GM21619 (cell line): Measurements from ENCODE around the gene CEP192.
"Not testable (repeated sequence)": the region's sequence is repeated elsewhere in the genome, so short reads cannot be mapped to it uniquely, and the experiment has no call there.

Experiments
- ATAC-seq: cut with Tn5 transposase; IDR thresholded peaks from one replicate; pipeline ENCODE4 v1.9.1; 2021; ENCODE audit not compliant: unreplicated experiment

Gene CEP192, protein sequence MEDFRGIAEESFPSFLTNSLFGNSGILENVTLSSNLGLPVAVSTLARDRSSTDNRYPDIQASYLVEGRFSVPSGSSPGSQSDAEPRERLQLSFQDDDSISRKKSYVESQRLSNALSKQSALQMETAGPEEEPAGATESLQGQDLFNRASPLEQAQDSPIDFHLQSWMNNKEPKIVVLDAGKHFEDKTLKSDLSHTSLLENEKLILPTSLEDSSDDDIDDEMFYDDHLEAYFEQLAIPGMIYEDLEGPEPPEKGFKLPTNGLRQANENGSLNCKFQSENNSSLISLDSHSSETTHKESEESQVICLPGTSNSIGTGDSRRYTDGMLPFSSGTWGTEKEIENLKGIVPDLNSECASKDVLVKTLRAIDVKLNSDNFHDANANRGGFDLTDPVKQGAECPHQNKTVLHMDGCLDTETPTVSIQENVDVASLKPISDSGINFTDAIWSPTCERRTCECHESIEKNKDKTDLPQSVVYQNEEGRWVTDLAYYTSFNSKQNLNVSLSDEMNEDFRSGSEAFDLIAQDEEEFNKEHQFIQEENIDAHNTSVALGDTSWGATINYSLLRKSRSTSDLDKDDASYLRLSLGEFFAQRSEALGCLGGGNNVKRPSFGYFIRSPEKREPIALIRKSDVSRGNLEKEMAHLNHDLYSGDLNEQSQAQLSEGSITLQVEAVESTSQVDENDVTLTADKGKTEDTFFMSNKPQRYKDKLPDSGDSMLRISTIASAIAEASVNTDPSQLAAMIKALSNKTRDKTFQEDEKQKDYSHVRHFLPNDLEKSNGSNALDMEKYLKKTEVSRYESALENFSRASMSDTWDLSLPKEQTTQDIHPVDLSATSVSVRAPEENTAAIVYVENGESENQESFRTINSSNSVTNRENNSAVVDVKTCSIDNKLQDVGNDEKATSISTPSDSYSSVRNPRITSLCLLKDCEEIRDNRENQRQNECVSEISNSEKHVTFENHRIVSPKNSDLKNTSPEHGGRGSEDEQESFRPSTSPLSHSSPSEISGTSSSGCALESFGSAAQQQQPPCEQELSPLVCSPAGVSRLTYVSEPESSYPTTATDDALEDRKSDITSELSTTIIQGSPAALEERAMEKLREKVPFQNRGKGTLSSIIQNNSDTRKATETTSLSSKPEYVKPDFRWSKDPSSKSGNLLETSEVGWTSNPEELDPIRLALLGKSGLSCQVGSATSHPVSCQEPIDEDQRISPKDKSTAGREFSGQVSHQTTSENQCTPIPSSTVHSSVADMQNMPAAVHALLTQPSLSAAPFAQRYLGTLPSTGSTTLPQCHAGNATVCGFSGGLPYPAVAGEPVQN (N-terminal part only)

GRCh38 chr18:12990967-12991820, at the start of gene CEP192:
Gene CEP192, plus strand, starts transcription at chr18:12991362. Its CDS starts 8,063 bp downstream, at chr18:12999425.
- ATAC-seq, result peak; percentile 81

GRCh38 chr18:12943215-12943614, 47.9 kb upstream of the CEP192 start:
- no peak for ATAC-seq

DNA sequence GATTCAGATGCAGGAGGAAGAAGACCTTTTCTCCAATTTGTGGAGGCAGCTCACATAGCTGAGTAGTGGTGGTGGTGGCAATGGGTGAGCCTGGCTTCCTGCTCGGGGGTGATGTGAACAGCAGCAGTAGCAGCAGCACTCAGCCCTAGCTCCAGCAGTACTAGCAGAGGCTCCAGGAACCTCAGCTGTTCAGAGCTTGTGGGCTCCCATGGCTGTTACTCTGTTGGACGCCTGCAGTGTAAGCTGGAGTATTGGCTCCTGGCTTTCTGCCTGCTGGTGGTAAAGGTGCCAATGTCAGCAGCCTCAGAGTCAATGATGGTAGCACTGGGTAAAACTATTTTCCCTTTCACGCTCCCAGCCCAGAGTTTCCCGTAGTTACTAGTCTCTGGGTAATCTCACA, 46.5 kb upstream of the CEP192 start:
- no peak for ATAC-seq

DNA sequence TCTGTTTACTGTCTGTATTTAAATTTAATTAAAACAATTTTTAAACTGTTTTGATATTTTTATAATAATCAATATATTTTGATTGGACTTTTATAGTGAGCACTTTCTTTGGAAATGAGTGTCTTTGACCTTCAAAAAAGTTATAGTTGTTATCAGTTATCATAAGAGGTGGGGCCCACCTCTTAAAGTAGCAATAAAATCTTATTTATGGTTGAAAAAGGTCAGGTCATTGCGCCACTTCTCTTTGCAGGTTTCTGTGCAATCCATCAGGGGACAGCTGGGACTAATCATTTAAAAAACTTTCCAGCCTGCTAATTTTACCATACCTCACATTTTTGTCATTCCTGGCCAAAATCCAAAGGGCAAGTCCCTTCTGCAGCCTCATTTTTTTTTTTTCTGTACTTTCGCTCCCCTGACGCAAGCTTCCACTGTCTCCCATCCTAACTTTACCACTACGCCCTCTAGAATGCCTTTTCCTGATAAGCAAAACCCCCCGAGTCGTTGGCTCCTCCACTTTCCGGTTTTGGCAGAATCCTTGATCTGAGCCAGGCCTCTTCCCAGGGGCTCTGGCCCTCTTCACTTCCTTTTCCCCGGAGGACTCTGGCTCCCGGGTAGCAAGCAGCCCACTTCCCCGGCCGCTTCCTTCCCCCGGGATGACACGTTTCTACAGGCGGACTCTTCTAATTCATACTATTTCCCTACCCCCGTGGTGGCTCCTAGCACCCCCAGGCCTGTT, 44.4 kb upstream of the CEP192 start:
- peak; percentile 2 for ATAC-seq

DNA sequence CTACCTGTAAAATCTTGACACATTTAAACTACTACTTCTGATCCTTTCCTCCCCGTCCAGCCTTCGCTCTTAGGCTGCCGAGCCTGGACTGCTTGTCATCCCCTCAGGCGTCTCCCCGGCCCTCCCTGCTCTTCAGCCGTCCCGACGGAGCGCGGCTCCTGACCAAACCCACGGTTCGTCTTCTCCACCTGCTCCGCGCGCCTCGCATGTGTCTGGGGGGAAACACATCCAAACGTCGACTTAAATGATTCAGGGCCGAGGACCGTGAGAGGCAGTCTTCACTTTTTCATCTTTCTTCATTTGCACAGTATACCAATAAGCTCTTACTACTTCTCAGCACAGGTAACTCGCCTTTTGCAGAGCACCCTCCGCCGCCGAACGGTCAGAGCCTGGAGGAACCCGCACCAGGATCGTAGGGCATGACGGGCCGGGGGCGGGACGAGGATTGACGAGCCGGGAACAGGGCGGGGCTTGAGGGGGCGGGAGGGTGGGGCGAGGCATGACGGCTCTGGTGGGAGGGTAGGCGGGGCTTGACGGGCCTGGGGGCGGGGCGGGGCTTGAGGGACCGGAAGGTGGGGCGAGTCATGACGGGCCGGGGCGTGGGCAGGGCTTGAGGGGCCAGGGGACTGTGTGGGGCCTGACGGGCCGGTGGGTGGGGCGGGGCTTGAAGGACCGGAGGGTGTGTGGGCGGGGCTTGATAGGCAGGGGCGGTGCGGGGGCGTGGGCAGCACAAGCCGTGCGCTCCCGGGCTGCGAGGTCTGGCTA, 43.7 kb upstream of the CEP192 start, which contains the start of gene SEH1L:
TSS of gene SEH1L (plus strand) at position 727 of the 765 bp plus-strand sequence. CDS start 111 bp downstream, outside the sequence.
- ATAC-seq, result peak; percentile 72

- ATAC-seq, result peak; percentile 66
Measured at GRCh38 chr18:12948050-12948804, 42.9 kb upstream of the CEP192 start.

DNA sequence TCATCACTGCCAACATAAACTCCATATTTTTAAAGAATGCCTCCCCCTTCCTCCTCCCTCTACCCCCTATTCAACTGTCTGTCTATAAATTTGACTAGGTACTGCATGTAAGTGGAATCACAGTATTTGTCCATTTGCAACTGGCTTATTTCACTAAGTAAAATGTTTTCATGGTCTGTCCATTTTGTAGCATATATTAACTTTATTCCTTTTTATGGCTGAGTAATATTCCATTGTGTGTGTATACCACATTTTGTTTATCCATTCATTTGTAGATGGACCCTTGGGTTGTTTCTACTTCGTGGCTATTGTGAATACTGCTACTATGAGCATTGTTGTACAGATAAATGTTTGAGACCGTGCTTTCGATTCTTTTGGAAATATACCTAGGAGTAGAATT, 32.7 kb upstream of the CEP192 start:
- no peak for ATAC-seq

DNA sequence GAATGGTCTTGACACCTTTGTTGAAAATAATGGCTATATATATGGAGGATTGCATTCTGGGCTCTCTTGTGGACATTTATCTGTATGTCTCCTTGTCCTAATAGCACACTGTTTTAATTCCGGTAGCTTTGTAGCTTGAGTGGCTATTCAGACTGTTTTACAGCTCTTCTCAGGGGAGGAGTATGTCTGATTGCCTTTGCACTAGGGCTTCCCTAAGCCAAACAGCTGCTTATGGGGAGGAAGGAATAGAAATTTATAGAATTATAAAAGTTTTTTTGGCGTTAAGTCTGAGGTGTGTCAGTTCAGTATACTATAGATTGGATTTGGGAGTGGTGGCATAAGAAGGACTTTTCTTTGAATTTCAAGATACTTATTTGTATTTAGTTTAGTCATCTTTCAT, 30.8 kb upstream of the CEP192 start:
- no peak for ATAC-seq

GRCh38 chr18:12960853-12961397, 30.2 kb upstream of the CEP192 start:
- no peak for ATAC-seq

- no peak for ATAC-seq
Measured at GRCh38 chr18:12963069-12963468, 28.1 kb upstream of the CEP192 start.

GRCh38 chr18:12968115-12968514, 23.0 kb upstream of the CEP192 start:
- no peak for ATAC-seq

DNA sequence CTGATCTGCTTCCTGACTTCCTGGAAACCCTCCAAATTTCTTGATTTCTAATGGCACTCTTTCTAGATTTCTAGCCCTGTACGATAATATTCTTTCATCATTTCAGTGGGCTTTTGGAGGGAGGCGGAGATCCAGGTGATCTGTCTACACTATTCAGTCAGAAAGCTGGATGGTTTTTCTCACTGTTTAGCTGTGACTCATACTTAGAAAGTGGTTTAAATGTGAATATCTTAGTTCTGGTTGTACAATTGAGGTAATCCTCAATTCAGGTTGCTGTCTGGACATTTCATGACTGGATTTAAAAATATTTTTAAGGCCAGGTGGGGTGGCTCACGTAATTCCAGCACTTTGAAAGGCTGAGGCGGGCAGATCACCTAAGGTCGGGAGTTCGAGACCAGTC, 22.5 kb upstream of the CEP192 start:
- no peak for ATAC-seq

DNA sequence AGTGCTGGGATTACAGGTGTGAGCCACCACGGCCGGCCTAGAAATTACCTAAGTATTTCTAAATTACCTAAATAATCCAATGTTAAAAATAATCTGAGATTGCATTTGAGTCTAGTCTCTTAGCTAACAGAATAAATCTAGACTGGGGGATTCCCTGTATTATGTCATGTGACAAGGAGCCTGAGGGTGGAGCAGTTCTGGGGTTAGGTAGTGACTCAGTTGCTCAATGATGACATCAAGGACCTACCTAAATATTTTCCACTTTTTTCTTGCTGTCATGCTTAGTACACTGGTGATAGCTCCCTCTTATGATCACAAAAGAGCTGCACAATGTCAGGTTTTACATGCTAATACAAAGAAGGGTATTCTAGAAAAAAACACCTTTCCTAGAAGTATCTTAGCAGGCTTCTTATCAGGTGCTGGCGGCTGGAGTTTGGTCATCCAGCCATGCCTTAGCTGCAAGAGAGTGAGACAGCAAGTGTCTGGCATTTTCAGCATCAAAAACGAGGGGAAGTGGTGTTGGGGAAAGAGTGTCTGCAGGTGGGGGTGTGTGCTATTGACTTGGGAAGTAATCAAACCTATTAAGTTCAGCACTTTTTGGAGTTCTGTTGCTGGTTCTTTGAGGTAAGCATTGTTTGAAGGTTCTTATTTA, 17.5 kb upstream of the CEP192 start:
- no peak for ATAC-seq

DNA sequence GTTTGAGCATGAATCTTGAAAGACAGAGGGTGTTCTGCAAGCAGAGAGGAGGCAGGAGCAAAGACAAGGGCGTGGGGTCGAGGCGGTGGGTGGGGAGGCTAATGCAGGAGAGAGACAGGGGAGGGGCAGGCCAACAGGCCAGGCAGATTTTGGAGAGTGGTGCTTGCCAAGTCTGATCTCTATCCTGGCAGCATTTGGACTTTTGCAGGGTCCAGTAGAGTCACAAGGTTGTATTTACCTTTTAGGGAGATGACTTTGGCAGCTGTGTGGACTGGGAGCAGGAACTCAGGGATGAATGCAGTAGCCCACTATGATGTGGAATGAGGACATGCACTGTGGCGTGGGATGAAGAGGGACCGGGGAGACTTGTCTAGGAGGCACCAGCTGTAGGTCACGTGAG, 15.7 kb upstream of the CEP192 start:
- ATAC-seq, result no peak

- no peak for ATAC-seq
Measured at GRCh38 chr18:12976305-12976704, 14.9 kb upstream of the CEP192 start.

GRCh38 chr18:12980065-12980464, 11.1 kb upstream of the CEP192 start:
- ATAC-seq, result not testable (repeated sequence)
